GM18909 (cell line): ENCODE data around the gene CDK9.
"Not testable (repeated sequence)": the region's sequence is repeated elsewhere in the genome, so short reads cannot be mapped to it uniquely, and the experiment has no call there.

ENCODE experiments used
- ATAC-seq: cut with Tn5 transposase; IDR thresholded peaks from one replicate; pipeline ENCODE4 v1.9.1; 2021; ENCODE audit warnings: mild to moderate bottlenecking; ENCODE audit not compliant: unreplicated experiment, poor library complexity

The CDK9 gene

GRCh38 chr9:127785933-127786772 is at the start of gene CDK9:
Gene CDK9 (plus strand): TSS chr9:127786034. CDS start chr9:127786149, 115 bp downstream.
- peak; percentile 63 for ATAC-seq

- ATAC-seq, result no peak
Observed at GRCh38 chr9:127738666-127739065, 47.2 kb upstream of the CDK9 start.

- no peak for ATAC-seq
Observed at GRCh38 chr9:127739614-127740330, 46.1 kb upstream of the CDK9 start.

GRCh38 chr9:127741831-127742434 is 43.9 kb upstream of the CDK9 start:
- ATAC-seq, result no peak

- ATAC-seq, result no peak
Observed at GRCh38 chr9:127742435-127743088, 43.3 kb upstream of the CDK9 start.

GRCh38 chr9:127744398-127745110 is 41.3 kb upstream of the CDK9 start:
- no peak for ATAC-seq

GRCh38 chr9:127746959-127747569 is 38.8 kb upstream of the CDK9 start:
- no peak for ATAC-seq

- no peak for ATAC-seq
Observed at GRCh38 chr9:127749090-127749787, 36.6 kb upstream of the CDK9 start.

GRCh38 chr9:127751269-127752054 is 34.4 kb upstream of the CDK9 start:
- ATAC-seq, result no peak

GRCh38 chr9:127753148-127753547 is 32.7 kb upstream of the CDK9 start:
- ATAC-seq, result no peak

- no peak for ATAC-seq
Observed at GRCh38 chr9:127753622-127754021, 32.2 kb upstream of the CDK9 start.

- no peak for ATAC-seq
Observed at GRCh38 chr9:127754099-127755060, 31.5 kb upstream of the CDK9 start.

- no peak for ATAC-seq
Observed at GRCh38 chr9:127755061-127756060, 30.5 kb upstream of the CDK9 start.

- no peak for ATAC-seq
Observed at GRCh38 chr9:127756233-127756632, 29.6 kb upstream of the CDK9 start.

GRCh38 chr9:127756776-127757175 is 29.1 kb upstream of the CDK9 start:
- ATAC-seq, result not testable (repeated sequence)

GRCh38 chr9:127758843-127759242 is 27.0 kb upstream of the CDK9 start:
- no peak for ATAC-seq
